GM19397 (cell line): ENCODE results near the gene BMPER.

ENCODE experiments used
- ATAC-seq: cut with Tn5 transposase; IDR thresholded peaks from one replicate; pipeline ENCODE4 v1.9.1; 2021; ENCODE audit warnings: mild to moderate bottlenecking, moderate library complexity; ENCODE audit not compliant: unreplicated experiment

The BMPER gene

DNA sequence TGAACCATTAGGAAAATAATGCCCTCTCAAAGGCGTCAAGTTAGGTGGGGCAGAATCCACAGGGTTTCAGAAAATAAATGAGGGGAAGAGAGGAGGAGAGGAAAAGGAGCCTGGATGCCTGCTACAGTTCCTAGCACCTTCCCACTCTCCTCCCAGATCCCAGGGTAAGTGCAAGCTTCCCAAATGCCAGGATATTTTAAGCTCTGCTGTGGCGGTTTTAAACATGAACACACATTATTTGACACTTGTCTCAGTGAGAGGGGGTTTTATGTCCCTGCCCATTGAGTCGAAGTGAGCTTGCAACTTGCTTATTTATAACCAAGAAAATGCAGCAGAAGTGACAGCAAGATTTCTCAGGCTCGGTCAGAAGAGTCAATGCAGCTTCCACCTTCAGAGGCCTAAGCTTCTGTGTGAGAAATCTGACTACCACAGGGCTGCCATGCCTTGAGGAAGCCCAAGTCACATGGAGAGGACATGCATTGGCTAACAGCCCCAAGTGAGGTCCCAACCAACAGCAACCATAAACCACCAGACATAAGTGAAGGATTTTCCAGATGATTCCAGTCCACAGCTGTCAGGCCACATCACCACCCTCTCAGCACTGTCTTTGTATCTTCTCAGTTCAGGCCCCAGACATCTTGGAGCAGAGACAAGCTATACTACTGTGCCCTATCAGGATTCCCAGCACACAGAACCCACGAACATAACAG is 17.9 kb upstream of the BMPER start:
- no peak for ATAC-seq

DNA sequence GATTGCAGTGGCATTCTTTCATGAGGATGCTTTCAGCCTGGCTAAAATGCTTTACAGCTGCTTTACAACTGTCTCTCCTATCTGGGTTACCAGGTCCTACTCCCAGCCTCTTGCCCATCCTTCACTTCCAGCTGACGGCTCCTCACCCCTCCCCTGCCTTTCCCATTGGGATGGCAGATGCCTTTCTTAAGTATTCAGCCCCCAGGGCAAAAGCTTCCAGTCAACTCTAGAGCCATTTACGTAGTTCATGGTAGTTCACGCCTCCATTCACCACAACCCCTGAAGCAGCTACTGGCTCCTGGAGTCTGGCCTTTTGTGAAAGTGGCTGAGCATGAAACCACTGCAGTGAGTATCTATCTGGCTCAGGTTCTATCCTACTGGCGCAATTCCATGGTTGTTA is 17.2 kb upstream of the BMPER start:
- ATAC-seq, result no peak

DNA sequence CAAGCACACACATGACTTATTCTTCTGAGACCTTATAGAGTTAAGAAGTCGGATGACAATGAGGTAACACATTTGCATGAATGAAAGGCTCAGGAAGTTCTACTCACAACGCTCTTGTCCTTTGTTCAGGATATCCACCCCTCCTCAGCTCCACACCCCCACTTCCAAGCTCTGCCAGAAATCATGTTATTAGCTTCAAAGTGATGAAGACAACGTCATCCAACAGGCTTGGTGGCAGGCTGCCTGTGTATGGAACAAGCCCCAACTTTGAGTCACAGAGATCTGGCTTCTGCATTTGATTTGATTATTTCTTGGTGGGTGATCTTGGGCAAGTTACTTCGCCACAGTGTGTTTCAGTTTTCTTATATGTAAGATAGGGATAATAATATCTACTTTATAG is 12.4 kb upstream of the BMPER start:
- ATAC-seq, result no peak

- ATAC-seq, result no peak
Observed at GRCh38 chr7:33893377-33893776, 12.0 kb upstream of the BMPER start.

- ATAC-seq, result peak; percentile 99
Observed at GRCh38 chr7:33895025-33895804, 10.1 kb upstream of the BMPER start.

- ATAC-seq, result no peak
Observed at GRCh38 chr7:33900501-33900900, 4.8 kb upstream of the BMPER start.

GRCh38 chr7:33901199-33901598 is 4.1 kb upstream of the BMPER start:
- ATAC-seq, result no peak

DNA sequence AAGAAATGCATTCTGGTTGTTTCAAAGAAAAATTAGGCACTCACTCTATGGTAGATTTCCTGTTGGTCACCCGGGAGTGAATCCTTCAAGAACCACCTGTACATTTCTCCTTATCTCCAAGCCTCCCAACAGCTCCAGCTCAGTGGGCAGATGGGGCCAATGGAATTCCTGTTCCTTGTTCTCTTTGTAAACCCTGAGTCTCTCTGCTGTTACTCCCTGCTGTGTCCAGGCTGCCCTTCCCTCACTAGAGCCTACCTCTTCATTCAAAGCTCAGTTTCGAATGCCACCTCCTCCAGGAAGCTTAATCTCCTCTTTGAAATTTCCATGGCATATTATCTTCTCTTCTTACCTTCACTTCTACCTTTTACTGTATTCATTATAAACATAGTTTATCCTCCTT is 3.5 kb upstream of the BMPER start:
- ATAC-seq, result no peak

DNA sequence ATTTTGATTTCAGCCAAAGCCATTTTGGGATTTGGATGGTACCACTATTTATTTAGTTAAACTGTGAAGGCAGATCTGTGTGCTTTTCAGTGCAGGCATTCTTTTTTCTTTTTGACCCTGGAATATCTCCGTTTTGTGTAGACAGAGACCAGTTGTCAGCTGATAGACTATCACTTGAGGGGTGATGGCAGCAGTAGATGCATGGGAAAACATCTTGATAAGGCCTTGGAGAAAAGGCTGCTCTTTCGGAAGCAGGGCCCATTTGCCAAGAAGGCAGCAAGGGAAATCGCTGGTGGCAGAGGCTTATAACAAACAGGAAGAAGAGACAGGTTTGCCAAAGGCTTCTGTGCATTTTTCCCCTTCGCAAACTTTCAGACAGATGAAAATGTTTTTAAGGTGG is 2.6 kb upstream of the BMPER start:
- no peak for ATAC-seq

- ATAC-seq, result no peak
Observed at GRCh38 chr7:33903791-33904680, 1.3 kb upstream of the BMPER start.

DNA sequence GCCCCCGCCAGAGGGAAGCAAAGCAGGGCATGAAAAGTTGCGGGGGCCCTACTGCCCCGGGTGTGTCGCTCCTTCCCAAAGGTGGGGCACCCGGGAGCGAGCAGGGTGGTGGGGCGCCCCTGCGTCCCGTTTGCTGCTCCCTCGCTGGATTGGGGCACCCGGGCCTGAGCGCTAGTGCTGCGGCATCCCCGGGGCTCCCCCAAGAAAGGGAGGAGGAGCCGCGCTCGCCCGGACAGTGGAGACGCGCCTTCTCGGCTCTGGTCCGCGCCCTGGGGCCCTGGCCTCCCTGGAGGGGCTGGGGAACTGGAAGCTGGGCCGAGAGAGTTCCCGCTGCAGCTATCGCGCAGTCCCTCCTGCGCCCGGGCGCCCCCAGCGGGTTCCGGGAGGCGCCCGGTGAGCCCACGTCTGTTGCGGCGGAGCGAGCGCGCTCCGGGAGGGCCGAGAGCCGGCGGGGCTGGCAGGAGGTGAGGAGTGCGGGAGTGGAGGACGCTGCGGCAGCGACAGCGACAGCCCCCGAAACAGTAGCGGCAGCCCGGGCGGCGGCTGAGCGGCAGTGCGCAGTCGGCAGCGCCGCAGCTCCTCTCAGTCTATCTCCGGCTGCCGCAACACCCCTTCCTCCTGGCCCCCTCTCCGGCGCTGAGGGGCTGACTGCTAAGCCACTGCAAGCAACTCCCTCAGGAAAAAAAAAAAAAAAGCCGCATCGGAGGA is 504 bp upstream of the BMPER start:
- no peak for ATAC-seq

DNA sequence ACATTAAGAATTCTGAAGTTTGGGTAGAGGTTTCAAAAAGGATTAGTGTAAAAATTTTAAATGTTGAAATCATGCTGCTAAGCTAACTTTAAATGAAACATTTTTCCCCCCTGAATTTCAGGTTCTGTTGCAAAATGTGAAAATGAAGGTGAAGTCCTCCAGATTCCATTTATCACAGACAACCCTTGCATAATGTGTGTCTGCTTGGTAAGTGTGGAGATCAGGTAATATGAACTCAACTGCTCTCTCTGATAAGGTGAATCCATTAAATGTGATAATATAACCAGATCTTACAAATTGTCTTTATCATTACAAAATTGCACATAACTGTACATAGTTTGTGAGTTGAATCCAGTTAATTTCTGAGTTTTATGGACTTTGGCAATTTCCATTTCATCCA is 1.4 kb downstream of the BMPER start:
- no peak for ATAC-seq

GRCh38 chr7:33907625-33908024 is 2.3 kb downstream of the BMPER start:
- no peak for ATAC-seq

DNA sequence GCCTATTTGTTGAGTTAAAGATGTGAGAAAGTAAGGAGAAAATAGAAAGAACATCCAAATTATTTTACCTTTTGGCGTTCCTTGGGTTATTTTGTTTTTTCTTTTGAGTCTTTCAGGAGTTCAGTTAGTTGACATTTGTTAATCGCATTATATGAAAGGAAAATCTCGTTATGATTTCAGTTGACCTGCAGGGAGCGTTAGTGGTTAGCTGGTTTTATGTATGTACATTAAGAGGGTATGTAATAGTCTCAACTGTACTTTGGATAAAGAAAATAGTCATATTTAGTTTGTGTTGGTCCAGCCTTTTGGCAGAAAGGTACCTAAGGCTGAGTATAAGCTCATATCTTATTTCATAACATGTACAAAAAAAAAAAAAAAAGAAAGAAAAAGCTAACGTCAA is 4.0 kb downstream of the BMPER start:
- no peak for ATAC-seq

DNA sequence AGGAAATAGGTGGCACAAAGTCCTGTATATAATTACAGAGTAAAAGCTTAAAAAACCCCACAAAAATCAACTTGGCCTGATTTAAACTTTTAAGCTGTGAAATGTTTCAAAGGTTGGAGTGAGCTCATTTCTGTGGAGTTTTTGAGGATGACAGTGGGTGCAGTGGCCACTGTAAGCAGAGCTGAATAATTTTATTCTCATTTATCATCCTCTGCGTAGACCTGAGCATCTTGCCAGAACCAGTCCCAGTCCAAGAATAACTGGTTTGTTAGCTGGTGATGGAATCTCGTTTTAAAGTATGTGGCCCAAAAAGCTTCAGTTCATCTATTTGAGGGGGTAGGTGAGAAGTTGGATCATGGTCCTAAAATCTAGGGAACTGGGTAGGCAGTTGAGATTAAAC is 4.4 kb downstream of the BMPER start:
- ATAC-seq, result no peak

DNA sequence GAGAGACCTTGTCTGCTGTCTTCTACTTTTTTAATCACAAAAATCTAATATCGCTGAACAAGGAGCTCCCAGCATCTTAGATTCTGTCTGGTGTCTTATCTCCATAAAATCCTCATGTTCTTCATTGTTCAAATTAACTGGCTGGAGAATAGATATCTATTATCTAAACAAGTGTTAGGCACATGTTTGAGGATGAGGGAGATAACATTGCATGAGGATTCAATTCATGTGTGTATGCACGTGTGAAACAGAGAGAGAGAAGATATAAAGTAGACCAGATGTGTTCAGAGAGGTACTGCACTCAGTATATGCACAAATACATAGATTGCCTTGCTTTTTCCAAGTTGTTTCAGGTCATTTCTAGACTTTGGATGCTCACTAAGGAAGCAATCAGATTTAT is 5.4 kb downstream of the BMPER start:
- no peak for ATAC-seq

DNA sequence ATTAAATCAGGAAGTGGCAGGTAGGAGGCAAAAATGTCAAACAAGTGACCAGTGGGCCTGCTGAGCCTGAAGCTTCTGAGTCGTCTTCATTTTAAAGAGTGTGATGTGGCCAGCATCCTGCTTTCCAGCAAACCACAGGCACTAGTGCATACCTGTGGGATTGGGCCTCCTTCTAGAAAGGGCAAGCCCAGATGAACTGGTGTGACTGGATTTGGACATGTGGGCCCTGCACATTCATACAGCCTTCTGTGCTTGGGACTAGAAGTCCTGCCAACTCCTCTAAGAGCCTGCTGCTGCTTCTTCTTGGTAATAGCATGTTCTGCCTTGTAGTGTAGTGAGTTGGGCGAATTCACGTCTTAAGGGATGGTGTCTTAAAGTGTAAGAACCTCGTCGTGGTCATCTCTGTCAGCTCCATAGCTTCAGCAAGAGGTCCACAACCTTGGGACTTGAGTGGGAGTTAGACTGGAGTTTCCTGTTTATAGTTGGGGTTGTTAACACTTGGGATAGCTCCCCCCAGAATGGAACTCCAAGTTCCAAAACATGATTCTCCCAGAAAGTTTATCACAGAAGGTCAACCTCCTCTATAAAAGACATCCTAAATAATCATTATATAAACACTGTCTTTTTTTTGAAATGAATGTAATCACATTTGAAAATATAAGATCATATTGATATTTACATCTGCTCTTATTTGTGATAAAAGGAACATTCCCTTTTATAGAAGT is 11.2 kb downstream of the BMPER start:
- ATAC-seq, result no peak

- ATAC-seq, result no peak
Observed at GRCh38 chr7:33917661-33918060, 12.3 kb downstream of the BMPER start.

GRCh38 chr7:33918438-33919143 is 13.3 kb downstream of the BMPER start:
- no peak for ATAC-seq

DNA sequence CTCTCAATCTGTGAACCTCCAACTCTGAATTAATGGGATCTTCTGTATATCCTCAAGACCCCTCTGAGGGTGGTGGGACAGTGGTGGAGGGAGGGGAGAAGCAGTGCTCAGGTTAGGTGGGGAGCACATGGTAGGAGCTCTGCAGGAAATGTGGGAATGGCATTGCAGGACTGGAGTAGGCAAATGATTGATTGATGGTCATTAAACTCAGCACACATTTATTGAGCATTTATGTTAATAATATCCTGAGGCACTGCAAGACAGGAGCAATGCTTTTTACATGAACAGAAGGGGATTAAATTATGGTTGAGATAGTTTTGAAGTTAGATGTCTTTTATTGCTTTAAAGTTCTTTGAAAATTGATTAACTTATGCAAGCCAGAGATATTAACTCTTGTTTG is 14.1 kb downstream of the BMPER start:
- no peak for ATAC-seq
